ENCODE data around the gene PRKCSH.

- TF ChIP-seq CTCF (IDR thresholded peaks at IDR 0.05; ENCODE audit: insufficient read depth, low read depth, low read length), result no peak
- no peak for TF ChIP-seq EZH2 (IDR thresholded peaks at IDR 0.05; ENCODE audit: insufficient read depth, low read length)
Observed at GRCh38 chr19:11422163-11423065, 13.0 kb upstream of the PRKCSH start.

Measured in astrocyte (in vitro differentiated cells and primary cell).